HepG2 (cell line): ENCODE measurements around the gene PDGFD. TPM values are rescaled to one million over a fixed set of nuclear protein-coding genes. Genes with fewer than 3 reads are reported as not detected.

Experiments used
- ATAC-seq: fragments of 200-7000 bp; cut with Tn5 transposase; 3 replicates; pipeline ENCODE4 v1.9.1; 2020; ENCODE audit warnings: mild to moderate bottlenecking, moderate library complexity
- BruUV-seq: library from RNA; stranded (reverse); fragments of 400-500 nt; replicated peaks from 2 replicates; lab custom pipeline; 2021; lab: Mats Ljungman, UMichigan
- CTCF ChIA-PET: fragments of 300-600 bp; formaldehyde crosslinking; extraction: SDS; loops from one replicate; lab custom pipeline; 2021; ENCODE audit warnings: low total read pairs, inconsistent platforms, low intra/inter-chr PET ratio; lab: Yijun Ruan, JAX
- POLR2A ChIA-PET: fragments of 350-600 bp; sonication (Branson Sonifier 250); formaldehyde crosslinking; loops from one replicate; lab custom pipeline; 2020; ENCODE audit warnings: antibody characterized with exemption, inconsistent platforms; lab: Yijun Ruan, JAX
- DNase-seq: peaks from one replicate; pipeline ENCODE4 v3.0.0-alpha.2; 2015; ENCODE audit warnings: low spot score
- FAIRE-seq: peaks from 3 replicates; lab custom pipeline; 2011; peaks lifted over from hg19 to GRCh38; lab: Jason Lieb, UNC
- H2AFZ ChIP-seq: one replicate; pipeline ENCODE4 v1.6.1; 2011; ENCODE audit warnings: low read length, inconsistent platforms
- H3K27ac ChIP-seq: fragments of 300-600 bp; 3 replicates; pipeline ENCODE4 v1.8.0; 2011; ENCODE audit warnings: mixed run types, mild to moderate bottlenecking, mixed read lengths, low read length, inconsistent platforms; ENCODE audit not compliant: insufficient read depth; ENCODE audit errors: extremely low read length
- H3K27me3 ChIP-seq, 2 experiments: fragments of 200-600 bp in 1 of 2; 2 replicates in 1 of 2; 3 replicates in 1 of 2; pipeline versions ENCODE4 v1.6.0 to v1.8.0; 2011; ENCODE audit warnings: low read length in 2 of 2, mild to moderate bottlenecking in 2 of 2, moderate library complexity in 2 of 2, inconsistent platforms in 1 of 2; ENCODE audit not compliant: insufficient read depth in 2 of 2, control insufficient read depth in 1 of 2
- H3K36me3 ChIP-seq, 2 experiments: fragments of 200-600 bp in 1 of 2; replicated peaks in 1 of 2; 2 replicates in 1 of 2; 3 replicates in 1 of 2; pipeline versions ENCODE4 v1.5.1 to v1.8.0; 2011; ENCODE audit warnings: low read length in 2 of 2, inconsistent platforms in 1 of 2; ENCODE audit not compliant: insufficient read depth in 2 of 2, control insufficient read depth in 1 of 2
- H3K4me1 ChIP-seq: 2 replicates; pipeline ENCODE4 v1.5.1; 2012; ENCODE audit warnings: low read length, inconsistent platforms; ENCODE audit not compliant: insufficient read depth
- H3K4me2 ChIP-seq: 2 replicates; pipeline ENCODE4 v1.6.0; 2011; ENCODE audit warnings: low read depth, low read length, inconsistent platforms
- H3K4me3 ChIP-seq, 3 experiments: fragments of 200-600 bp in 1 of 3; sonication (generic), shearing (Covaris generic) in 1 of 3; replicated peaks in 1 of 3; 2 replicates each; pipeline ENCODE4 v1.5.1; 2011 to 2016; ENCODE audit warnings: low read length in 3 of 3, inconsistent platforms in 2 of 3, low read depth in 2 of 3, mild to moderate bottlenecking in 2 of 3, control low read depth in 1 of 3, mixed read lengths in 1 of 3; ENCODE audit not compliant: insufficient read depth in 1 of 3
- H3K79me2 ChIP-seq: one replicate; pipeline ENCODE4 v1.6.1; 2011; ENCODE audit warnings: low read length, inconsistent platforms; ENCODE audit not compliant: insufficient read depth
- H3K9ac ChIP-seq: 2 replicates; pipeline ENCODE4 v1.6.0; 2011; ENCODE audit warnings: mild to moderate bottlenecking, low read depth, low read length, inconsistent platforms; ENCODE audit not compliant: insufficient read depth
- H3K9me3 ChIP-seq: 2 replicates; pipeline ENCODE4 v1.5.1; 2012; ENCODE audit warnings: mild to moderate bottlenecking, low read length
- H4K20me1 ChIP-seq: 2 replicates; pipeline ENCODE4 v1.6.0; 2011; ENCODE audit warnings: inconsistent platforms, mild to moderate bottlenecking, low read length, moderate library complexity; ENCODE audit not compliant: insufficient read depth
- ELK4 ChIP-seq: sonication (generic); formaldehyde crosslinking; IDR thresholded peaks from 2 replicates; pipeline ENCODE4 v1.9.0; 2021; ENCODE audit warnings: missing genetic modification reagents, borderline replicate concordance
- ZNF276 ChIP-seq: sonication (generic); formaldehyde crosslinking; IDR thresholded peaks from 2 replicates; pipeline ENCODE4 v1.4.0; 2020; ENCODE audit warnings: mild to moderate bottlenecking, low read depth, missing genetic modification reagents
- WGBS: methylation state at CpG from one replicate; pipeline ENCODE4 v1.1.6; 2017; ENCODE audit warnings: low lambda C conversion rate; 5-methylcytosine and 5-hydroxymethylcytosine counted together
- in situ Hi-C: cut with HindIII; loops from 2 replicates; pipeline ENCODE4 v1.10.0; 2017; ENCODE audit warnings: low pct_unique_long_range_greater_than_20kb; ENCODE audit not compliant: extremely low pct_ligation_motif_present
- intact Hi-C: fragments of 100-400 bp; cut with micrococcal nuclease; formaldehyde crosslinking; loops from one replicate; pipeline ENCODE4 v1.10.0; 2022; ENCODE audit not compliant: unreplicated experiment
- polyA plus RNA-seq, 8 experiments: library from polyadenylated mRNA; depleted of rRNA in 3 of 8; stranded (reverse) in 7 of 8; unstranded in 1 of 8; fragments of >200 nt; fragmentation: Illumina TruSeq in 4 of 8; extraction: Trizol in 4 of 8; gene quantifications; 2 replicates each; pipeline versions ENCODE4 v1.2.1 to v1.2.3, GENCODE V29; 2011 to 2016; ENCODE audit warnings: low read depth in 4 of 8, missing spikeins in 1 of 8, mixed read lengths in 1 of 8; ENCODE audit not compliant: insufficient read depth in 1 of 8
- total RNA-seq, 5 experiments: library from RNA; depleted of rRNA; stranded (reverse); fragments of >200 nt; fragmentation: Illumina TruSeq; extraction: Trizol; gene quantifications; 2 replicates each; pipeline ENCODE4 v1.2.3, GENCODE V29; 2016; ENCODE audit warnings: low read depth in 1 of 5

Gene PDGFD
- total and polyA plus RNA-seq, 2 of the 13 experiments (the other 11 are each of a cell fraction or from before 2014, with no cell fraction given), result 0.09 to 0.29 TPM

GRCh38 chr11:104090767-104091166 is 73.2 kb downstream of the PDGFD start:
- no peak for ATAC-seq
- in situ Hi-C loops, result no loop called here
- H3K36me3 ChIP-seq, result no peaks in the 10 kb centered on the region

More at GRCh38 chr11:104090767-104091166, 73.2 kb downstream of the PDGFD start:
- H3K27ac ChIP-seq, result no peak overlapping the region
- no peak overlapping the region for H3K9ac ChIP-seq
- no peaks in the 10 kb centered on the region for H3K4me1 ChIP-seq
- no peaks in the 10 kb centered on the region for H3K9me3 ChIP-seq
- WGBS, result 0% methylated on average over 3 of the region's 3 CpGs
- H3K4me2 ChIP-seq, result no peak overlapping the region
- CTCF ChIA-PET, result no interaction called here
- no TSS peak for BruUV-seq
- no peaks in the 10 kb centered on the region for H3K27me3 ChIP-seq
- no peaks in the 10 kb centered on the region for H3K79me2 ChIP-seq
- no peak for TF ChIP-seq ELK4 (CRISPR knock-in tag)
- TF ChIP-seq ZNF276 (CRISPR knock-in tag), result no peak
- H4K20me1 ChIP-seq, result no peaks in the 10 kb centered on the region
- intact Hi-C loops, result no loop called here
- no peak for DNase-seq
- H2AFZ ChIP-seq, result no peak overlapping the region
- H3K4me3 ChIP-seq, result no peak overlapping the region
- POLR2A ChIA-PET, result no interaction called here
- no peak for FAIRE-seq
